HG03575 (cell line): Measurements from ENCODE around the gene RALGAPA2.

Experiments
- ATAC-seq: cut with Tn5 transposase; IDR thresholded peaks from one replicate; pipeline ENCODE4 v1.9.1; 2021; ENCODE audit not compliant: unreplicated experiment, insufficient number of reproducible peaks, low FRiP score; ENCODE audit errors: extremely low read depth

Gene RALGAPA2

DNA sequence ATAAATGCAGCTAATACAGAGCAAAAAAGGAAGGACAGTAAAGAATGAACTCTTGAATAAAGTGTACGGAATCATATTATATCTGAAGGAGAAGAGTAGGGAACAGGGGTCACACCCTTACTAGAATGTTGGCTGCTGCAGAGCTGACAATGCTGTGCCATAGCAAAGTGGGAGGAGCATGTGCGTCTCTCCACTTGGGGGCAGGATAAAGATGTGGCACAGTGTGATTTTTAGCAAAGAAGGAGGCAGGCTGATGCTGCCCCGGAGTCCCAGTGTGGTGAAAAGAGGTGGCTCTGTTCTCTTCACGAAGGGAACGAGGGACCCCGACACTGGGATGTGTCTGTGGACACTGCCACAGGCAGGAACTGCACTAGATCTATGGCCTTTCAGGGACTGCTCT, 277.0 kb downstream of the RALGAPA2 start:
- no peak for ATAC-seq

GRCh38 chr20:20432618-20433286, 279.7 kb downstream of the RALGAPA2 start:
- ATAC-seq = no peak

GRCh38 chr20:20430066-20430465, 282.4 kb downstream of the RALGAPA2 start:
- ATAC-seq = no peak

GRCh38 chr20:20428067-20428466, 284.4 kb downstream of the RALGAPA2 start:
- no peak for ATAC-seq

DNA sequence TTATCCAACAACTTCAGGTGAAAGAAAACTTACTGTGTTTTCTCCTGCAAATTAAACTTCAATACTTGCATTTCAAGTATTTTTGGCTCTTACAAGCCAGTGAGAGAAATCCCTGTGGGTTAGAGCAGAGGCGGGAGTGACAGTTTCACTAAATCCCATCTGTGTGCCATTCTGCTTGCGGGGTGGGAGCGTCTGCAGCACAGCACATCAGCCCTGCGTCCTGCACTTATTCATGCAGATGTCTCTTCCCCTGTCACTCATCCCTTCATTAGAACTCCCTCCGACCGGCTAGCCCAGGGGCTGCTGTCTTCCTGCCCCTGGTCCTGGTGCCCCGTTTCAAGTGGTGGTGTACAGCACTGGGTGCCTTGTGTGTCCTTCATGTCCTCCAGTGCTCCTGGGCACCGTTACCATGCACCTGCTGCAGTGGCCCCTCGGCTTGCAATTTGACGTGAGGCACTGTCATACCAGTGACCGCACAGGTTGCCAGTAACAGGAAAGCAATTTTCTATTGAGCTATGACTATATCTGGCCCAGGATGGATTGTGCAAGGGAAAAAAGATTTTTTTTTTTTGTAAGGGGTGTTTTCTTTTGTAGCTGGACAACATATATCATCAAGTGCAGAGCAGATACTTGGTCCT, 285.1 kb downstream of the RALGAPA2 start:
- ATAC-seq = no peak

- no peak for ATAC-seq
Observed at GRCh38 chr20:20426655-20426907, 285.9 kb downstream of the RALGAPA2 start.

DNA sequence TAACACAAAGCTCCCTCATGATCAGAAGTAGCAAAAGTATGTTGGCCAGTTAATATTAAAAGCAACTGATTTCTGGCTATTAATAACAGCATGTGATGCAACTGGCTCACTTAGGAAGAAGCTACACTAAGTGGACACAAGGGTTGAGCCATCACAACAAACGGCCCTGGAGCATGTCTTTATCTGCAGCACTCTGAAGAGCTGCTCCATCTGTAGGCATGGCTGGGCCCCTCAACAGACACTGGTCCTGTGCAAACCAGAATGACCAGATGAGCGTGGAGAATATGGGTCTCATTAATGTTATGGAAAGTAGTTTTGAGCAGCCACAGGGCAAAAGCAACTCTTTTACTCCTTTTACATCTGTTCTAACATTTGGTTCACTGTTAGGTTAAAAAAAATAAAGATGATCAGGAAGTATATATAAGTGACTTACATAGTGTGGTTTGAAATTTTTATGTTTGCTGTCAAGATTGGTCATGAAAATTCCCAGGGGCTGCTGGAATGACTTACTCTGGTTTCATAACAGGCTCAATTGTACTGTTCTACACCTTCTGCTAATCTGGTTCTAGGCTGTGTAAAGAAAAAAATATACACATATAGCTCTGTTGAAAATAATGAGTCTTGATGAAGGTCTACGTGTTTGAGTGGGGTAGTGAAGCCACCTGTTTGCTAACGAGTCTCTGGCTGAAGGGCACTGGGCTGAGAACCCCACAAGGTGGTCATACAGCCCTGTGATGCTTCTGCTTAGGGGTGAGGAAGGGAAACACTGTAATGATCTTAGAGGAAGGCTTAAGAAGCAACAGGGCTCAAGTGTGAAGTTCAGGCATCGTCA, 286.4 kb downstream of the RALGAPA2 start:
- no peak for ATAC-seq

GRCh38 chr20:20423117-20423516, 289.3 kb downstream of the RALGAPA2 start:
- ATAC-seq = no peak

DNA sequence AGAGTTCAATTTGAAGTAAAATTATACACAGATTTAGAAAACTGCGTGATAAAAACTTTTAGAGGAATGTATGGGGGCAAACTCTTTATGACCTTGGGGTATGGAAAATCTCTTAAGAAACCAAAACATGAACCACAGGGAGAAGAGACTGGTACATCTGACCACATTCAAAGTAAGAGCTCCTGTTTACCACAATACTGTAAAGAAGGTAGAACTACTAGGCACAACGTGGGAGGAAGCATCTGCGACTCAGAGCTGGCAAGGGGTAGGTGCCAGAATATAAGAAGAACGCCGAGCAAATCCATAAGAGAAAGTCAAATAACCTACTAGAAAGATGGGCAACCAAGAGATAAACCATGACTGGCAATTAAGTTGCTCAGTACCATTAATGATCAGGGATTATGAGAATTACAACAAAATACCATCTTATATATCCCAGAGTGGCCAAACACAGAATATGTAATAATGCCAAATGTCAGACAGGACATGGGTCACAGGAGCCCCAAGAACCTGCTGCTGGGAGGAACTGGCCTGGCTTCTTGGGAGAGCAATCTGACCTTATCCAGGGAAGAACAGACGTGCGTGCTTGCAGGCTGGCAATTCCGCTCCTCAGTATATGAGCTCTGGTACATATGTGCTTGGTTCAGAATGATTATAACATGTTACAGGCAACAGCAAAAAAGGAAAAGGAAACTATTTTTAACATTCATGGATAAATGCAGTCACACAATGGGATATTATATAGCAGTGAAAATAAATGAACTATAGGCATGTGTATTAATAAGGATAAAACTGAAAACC, 294.4 kb downstream of the RALGAPA2 start:
- ATAC-seq = no peak

- ATAC-seq = no peak
Observed at GRCh38 chr20:20415321-20415720, 297.1 kb downstream of the RALGAPA2 start.

GRCh38 chr20:20414640-20415220, 297.7 kb downstream of the RALGAPA2 start:
- ATAC-seq = no peak

DNA sequence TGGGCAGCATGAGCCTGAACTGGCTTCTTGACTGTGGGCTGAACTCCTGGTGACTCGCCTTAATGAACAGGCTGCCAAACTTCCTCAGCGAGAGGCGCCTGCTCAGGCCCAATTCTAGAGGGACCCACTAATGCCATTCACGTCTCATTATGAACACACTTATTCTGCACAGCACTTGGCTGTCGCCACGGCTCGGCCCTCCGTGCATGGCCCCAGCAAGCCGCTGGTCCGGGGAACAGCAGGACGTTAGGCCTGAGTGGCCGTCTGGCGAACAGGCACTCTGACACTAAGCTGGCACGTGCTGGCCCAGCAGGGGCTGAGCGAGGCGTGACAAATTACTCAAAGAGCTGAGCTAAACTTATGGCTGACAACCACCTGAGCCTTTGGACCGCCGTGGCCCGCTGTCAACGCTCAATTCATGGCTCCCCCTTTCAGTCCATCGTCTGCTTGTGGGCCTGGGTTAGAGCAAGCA, 298.6 kb downstream of the RALGAPA2 start:
- ATAC-seq = no peak

- ATAC-seq = no peak
Observed at GRCh38 chr20:20412750-20413149, 299.7 kb downstream of the RALGAPA2 start.

DNA sequence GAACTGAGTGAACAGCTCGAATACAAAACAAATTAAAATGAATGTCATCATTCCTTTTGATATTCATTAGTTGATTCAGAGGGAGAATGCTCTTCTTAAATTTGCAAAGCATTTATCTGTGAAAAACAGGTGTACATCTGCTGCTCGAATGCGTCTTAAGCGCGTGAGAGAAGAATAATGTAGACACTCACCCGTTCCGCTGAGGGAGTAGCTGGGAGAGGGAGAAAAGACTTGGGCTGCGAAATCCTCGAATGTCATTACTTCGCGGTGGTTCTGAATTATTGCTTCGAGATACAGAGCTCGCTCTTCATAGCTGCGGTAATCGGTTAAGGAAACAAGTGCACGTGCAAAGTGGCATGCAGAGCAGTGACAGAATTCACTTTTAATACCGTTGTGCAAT, 300.6 kb downstream of the RALGAPA2 start:
- no peak for ATAC-seq

GRCh38 chr20:20411402-20411801, 301.0 kb downstream of the RALGAPA2 start:
- ATAC-seq = no peak

DNA sequence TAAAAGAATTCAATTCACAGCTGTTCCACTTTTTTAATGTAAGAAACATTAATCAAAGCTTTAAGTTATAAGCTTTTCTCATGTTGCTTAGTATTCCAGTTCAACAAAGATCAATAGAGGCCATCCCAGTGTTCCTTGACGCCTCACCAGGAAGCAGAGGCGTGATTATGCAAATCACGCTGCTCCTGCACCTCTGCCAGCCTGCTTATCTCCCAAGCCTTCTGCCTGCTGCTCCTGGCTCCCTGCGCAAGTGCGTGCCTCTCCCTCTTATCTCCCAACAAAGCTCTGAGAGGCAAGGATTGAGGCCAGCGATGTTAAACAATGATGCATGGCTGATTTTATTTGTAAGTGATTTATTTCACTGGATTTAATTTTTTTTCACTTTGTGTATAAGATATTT, 301.8 kb downstream of the RALGAPA2 start:
- ATAC-seq = no peak

DNA sequence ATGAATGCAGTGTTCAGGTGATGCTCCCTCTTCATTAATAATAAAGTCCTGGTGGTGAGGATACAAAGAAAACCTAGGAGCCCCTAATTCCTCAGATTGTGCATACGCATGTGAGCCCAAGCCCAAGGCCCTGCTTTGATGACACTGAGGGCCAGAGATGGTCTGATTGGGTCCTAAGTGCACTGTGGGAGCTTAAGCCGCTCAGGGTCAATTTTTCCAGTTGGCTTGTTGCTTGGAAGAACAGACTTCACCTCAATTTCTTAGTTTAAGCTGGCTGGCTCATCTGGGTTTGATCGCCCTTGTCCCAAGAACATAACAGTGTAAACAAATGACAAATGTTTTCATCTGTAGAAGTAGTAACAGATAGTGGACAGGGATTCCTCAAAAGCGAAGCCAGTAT, 303.1 kb downstream of the RALGAPA2 start:
- ATAC-seq = no peak

GRCh38 chr20:20407891-20408805, 304.3 kb downstream of the RALGAPA2 start:
- no peak for ATAC-seq
